HG03457 (cell line): ENCODE data around the gene XPO4.
"Not testable (repeated sequence)": the region's sequence is repeated elsewhere in the genome, so short reads cannot be mapped to it uniquely, and the experiment has no call there.

ENCODE experiments used
- ATAC-seq: cut with Tn5 transposase; IDR thresholded peaks from one replicate; pipeline ENCODE4 v1.9.1; 2021; ENCODE audit warnings: moderate number of reproducible peaks; ENCODE audit not compliant: unreplicated experiment

The XPO4 gene

DNA sequence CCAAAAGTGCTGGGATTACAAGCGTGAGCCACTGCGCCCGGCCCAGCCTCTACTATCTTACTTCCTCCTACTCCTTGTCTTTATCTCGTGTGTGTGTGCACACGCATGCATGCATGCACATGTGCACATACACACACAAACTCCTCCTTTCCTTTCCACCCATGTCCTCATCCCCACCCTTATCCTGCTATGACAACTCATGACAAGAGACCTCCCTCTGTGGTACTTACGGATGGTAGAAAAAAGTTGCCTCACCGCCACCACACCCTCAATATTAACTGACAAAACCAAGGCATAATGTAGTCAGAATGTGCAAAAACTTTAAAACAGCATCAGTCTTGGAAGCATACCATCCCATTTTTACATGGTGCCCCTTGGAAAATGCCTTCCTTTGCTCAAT lies 112.9 kb downstream of the XPO4 start:
- ATAC-seq = no peak

DNA sequence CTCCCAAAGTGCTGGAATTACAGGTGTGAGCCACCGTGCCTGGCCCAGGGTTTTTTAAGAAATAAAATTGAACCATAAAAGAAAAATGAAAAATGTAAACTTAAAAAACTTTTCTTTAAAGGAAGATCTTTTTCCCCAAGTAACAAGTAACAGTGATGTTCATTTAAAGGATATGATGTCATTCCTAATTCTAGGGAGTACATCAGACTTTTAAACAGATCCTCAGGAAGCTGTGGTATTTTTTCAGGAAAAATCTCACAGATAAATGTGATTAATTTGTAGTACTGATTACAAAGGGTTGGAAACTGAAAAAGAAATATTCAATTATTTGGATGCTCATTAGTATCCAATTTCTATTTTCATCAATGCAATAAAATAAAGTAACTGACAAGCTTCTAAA lies 114.2 kb downstream of the XPO4 start:
- ATAC-seq = no peak

DNA sequence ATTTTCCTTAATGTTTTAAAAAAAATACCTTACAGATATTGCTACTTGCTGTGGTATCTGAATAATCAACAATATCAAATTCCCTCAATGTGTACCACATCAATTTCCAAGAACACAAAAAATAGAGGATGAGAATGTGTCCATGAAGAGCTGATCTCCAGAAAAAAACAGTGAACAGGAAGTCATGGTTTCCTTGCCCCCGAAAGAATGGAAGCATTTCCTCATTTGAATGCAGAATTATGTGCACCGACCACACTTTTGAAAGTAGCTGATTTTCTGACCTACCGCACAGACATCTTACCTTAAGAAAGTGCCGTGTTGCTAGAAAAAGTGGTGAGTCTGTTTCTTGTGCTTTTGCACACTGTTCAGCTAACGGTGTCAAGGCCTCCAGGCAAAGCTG lies 115.4 kb downstream of the XPO4 start:
- no peak for ATAC-seq

DNA sequence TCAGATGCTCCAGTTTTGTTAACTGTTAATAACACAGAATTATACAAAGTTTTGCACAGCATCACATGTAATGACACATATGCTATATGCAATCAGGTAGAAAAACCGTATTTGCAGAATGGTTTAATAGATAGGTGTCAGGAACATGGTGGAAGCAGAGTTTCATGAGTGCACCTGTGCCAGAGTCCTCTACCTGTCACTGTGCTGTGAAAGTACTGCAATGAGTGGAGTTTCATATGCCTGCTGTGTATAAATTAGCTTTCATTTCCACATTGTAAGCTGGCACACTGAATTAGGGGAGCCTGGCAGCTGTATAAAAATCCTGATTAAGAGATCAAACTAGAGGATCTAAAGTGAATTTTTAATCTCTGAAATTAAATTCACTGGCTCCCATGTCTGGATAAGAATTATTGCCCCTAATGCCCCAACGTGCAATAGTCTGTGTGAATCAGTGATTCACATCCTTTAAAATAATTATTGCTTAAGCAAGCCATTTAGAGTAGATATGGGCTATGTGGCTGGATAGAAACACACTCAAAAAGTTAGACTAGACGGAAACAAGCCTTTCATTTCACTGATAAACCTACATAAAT lies 120.3 kb downstream of the XPO4 start:
- peak; percentile 59 for ATAC-seq

DNA sequence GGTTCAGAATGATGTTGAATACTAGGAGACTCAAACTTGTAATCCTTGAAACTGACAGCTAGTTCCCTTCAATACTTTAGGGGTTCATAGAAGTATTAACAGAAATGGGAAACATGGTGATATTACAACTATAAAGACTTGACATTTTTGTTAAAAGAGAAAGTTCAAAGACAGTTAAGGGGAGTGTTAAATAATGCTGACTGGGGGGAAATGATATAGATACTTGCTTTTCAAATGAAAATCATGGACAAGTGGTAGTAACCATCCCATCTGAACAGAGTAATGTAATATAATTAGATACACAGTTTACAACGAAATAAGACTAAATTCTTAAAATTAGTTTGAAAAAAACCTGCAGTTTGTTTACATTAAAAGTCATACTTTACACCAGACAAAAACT lies 122.2 kb downstream of the XPO4 start:
- ATAC-seq = no peak

DNA sequence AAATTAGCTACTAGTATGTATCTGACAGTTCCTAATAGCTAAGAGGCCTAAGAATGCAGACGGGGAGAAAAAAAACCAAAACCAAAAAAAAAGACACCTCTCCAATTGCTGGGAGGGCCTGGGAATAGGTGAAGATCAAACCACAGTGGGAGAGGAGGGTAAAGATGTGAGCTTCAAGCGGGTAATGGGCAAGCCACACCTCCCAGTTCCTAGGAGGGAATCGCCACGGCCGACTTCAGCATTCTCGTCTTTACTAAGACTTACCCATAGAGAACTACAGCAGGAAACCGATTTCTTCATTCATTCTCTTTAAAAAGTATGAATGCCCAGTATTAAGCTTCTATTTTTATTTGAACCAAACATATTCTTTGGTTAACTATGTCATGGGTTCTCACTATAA lies 123.1 kb downstream of the XPO4 start:
- ATAC-seq = no peak

DNA sequence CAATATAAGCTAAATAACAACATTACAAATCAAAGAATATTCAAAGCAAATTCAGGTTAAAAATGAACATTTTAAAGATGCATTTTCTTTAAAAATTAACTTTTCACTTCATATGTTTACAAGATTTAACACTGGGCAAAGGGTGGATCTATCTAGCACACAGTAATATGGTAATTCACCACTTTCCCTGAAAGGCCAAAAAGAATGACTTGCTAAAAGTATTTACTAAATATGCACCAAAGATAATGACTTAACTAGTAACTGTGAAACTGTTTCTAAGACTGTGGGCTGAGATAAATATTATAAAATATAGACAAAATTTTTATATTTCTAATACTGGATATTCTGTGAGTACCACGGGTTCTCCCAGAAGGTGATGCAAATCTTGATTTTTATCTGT lies 124.2 kb downstream of the XPO4 start:
- no peak for ATAC-seq

DNA sequence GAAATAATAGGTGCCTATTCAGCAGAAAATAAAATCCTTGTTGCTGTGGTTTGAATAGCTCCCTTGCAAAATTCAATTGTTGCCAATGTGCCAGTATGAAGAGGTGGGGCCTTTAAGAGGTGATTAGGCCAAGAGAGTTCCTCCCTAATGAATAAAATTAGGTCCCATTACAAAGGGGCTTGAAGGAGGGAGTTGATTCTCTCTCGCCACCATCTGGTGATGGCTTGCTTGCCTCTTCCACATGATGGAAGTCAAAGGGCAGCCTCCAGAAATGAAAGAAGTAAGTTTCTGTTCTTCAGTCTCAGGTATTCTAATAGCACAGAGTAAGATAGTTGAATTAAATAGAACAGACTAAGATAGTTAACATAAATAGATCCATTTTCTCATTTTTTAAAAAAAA lies 125.8 kb downstream of the XPO4 start:
- no peak for ATAC-seq

DNA sequence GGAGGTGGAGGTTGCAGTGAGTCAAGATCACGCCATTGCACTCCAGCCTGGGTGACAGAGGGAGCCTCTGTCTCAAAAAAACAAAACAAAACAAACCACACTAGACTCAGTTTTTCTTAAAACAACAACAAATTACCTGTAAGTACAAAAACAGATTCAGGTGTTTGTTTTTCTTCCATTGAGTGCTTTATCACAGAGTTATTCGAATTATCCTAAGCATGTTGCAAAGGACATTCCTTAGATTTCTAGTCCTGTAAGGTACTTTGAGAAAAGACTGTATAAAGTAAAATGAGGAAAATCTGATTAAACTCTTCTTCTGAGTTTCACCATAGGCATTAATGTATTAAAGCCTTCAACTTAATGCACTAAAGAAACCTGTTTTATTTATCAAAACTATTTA lies 126.6 kb downstream of the XPO4 start:
- no peak for ATAC-seq

DNA sequence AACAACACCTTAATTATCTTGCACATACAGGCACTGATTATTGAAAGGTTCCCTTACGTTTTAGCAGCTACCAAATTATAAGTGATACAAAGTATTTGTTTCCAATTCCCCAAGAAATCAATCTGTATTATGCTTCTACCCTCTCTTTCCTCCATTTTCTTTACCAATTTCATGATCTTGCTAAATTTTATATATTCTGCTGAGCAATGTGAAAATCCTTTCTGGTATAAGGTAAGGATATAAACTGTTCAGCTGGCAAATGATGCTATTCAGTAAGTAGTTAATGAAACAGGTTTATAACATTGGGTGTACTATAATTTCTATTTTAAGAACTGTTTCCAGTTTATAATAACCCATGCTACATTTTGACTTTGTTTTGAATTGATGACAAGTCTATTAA lies 127.8 kb downstream of the XPO4 start:
- ATAC-seq = no peak

DNA sequence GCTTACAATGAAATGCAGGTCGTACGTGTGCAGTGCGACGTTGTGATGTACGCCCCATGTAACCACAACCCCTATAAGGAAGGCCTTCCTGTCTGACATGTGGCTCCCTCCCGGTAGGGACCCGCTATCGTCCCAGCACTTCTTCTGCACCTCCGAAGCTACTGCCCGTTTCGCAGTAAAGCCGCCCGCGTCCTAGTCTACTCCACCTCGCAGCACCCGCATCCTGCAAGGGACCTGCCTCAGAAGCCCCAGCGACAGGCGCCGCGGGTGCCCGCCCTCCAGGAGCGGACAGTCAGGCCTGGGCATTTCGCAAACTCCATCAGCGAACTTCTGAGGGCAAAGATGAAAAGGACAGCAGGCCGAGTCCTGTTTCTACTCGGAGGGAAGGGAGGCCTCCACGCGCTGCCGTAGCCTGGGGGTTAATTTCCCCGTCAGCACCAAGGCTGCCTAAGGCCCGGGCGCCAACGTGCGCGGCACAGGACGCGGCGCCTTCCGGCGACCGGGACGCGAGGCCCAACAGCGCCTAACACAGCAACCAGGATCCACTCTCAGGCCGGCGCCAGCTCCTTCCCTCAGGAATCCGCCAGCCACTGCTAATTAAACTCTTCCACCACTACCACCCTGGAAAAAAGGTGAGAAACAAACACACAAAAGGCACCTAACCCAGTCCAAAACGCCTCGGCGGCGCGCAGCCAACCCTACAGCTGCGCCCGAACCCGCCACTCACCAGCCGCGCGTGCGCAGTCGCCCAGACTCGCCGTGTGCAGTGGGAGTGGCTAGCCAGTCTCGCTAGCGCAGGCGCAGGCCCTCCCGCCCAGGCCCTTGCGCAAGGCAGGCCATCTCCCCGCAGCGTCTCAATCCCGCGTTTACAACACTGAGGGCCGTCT lies 129.1 kb downstream of the XPO4 start, which contains the start of gene EEF1AKMT1:
EEF1AKMT1 (minus strand) TSS at position 768 of the 887 bp plus-strand sequence. CDS start 16,363 bp downstream, outside the sequence.
- ATAC-seq = peak; percentile 81

DNA sequence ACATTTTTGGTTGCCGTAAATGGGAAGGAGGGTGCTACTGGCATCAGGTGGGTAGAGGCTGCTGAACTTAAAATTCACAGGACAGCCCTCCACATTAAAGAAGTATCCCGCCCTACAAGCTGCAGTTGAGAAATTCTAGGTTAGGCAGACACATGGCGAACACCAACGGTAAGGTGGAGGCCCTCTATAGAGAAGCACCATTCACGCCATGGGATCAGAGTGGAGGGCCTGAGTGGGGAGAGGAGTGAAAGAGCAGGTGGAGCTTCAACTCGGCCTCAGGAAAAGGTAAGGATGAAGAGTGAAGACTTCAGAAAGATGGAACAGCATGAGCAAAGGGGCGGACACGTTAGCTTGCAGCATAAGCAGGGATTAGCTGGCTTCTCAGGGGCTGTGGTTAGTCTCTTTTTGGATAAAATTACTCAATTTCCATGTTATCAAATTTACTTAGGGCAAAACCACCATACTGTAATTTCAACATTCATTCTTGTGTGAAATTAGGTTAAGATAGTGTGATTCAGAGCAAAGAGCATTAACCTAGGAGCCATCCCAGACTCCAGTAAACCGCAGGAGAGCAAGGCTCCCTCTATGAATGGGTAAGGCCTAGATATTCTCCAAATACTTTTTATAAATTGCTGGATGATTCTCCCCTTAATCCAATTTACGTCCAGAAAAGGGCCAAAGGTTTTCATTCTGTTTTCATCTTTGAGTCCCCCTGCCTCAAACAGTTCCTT lies 130.0 kb downstream of the XPO4 start:
- no peak for ATAC-seq

DNA sequence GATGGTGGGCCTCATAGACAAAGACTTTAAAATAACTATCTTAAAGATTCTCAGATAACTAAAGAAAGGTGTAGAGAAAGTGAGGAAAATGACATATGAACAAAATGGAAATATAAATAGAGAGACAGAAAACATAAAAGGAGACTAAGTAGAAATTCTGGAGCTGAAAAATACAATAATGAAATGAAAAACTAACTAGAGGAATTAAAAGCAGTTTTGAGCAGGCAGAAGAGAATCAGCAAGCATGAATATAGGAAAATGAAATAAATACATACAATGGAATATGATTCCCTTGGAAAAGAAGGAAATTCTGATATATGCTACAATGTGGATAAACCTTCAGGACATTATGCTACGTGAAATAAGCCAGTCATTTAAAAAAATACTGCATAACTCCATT lies 132.7 kb downstream of the XPO4 start:
- ATAC-seq = no peak

DNA sequence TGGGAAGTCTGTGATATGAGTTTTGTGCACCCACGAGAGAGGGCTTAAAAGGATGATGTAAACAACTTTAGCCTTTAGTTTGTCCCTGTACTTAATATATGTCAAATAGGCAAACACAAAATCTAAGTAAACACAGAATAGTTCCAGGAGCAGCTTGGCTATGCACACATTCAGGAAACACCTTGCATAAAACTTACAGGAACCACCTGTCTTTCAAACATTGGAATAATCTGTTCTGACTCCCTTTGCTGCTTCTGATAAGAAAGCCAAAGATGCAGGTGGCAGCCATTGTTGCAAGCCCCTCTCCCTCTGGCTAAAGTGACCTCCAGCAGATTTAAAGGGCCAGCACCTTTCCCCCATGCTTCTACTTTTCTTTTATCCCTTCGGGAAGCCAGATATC lies 133.5 kb downstream of the XPO4 start:
- ATAC-seq = no peak

DNA sequence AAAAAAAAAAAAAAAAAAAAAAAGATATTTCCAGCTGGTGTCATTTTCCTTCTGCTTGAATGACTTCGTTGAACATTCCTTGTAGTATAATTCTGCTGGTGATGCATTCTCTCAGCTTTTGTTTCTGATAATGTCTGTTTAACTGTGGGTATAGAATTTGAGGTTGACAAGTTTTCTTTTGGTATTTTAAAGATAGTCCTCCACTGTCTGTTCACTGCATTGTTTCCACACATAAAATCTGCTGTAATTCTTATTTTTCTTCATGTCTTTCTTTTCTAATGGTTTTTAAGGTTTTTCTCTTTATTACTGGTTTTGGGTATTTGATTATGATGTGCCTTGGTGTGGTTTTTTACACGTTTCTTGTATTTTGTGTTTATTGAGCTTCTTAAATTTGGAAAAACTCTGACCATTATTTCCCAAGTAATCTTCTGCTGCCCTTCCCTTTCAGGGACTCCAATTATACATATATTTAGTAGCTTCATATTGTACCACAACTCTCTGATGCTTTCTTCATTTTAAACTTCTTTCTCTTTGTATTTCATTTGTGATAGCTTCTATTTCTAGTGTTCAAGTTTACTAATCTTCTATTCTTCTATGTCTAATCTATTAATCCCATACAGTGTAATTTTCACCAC lies 135.1 kb downstream of the XPO4 start:
- no peak for ATAC-seq

DNA sequence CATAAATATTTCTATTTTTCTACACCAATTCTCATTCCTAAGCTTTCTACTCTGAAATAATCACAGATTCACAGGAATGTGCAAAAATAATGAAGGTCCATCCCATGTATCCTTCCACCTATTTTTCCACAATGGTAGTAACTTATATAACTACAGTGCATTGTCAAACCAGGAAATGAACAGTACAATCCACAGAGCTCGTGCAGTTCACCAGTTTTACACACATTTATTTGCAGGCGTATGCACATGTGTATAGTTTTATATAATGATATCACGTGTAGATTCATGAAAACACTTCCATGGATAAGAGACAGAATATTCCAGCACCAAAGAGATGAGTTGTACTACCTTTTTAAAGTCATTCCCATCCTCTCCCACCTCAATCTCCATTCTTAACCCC lies 141.7 kb downstream of the XPO4 start:
- no peak for ATAC-seq

DNA sequence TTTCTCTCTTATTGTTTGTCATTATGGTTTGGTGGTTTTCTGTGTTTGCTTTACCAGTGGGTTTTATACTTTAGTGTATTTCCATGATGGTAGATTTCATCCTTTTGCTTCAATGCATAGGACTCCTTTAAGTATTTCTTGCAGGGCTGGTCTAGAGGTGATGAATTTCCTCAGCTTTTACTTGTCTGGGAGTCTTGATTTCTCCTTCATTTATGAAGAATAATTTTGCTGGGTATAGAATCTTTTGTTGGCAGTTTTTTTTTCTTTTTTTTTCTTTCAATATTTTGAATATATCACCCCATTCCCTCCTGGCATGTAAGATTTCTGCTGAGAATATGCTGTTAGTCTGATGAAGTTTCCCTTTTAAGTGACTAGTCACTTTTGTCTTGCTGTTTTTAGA lies 148.5 kb downstream of the XPO4 start:
- no peak for ATAC-seq

DNA sequence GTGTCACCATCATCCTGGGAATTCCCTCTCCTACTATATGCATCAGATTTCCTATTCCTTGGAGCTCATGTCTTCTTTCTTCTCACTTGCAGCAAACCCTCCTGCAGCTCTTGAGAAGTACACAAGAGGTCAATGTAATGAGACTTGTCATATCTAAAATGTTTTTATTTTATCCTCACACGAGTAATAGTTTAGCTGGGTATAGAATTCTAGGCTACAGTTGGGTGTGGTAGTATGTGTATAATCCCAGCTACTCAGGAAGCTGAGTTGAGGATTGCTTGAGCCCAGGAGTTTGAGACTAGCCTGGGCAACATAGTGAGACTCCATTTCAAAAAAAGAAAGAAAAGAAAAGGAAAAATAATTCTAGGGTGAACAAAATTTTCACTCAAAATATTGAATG lies 153.2 kb downstream of the XPO4 start:
- no peak for ATAC-seq

DNA sequence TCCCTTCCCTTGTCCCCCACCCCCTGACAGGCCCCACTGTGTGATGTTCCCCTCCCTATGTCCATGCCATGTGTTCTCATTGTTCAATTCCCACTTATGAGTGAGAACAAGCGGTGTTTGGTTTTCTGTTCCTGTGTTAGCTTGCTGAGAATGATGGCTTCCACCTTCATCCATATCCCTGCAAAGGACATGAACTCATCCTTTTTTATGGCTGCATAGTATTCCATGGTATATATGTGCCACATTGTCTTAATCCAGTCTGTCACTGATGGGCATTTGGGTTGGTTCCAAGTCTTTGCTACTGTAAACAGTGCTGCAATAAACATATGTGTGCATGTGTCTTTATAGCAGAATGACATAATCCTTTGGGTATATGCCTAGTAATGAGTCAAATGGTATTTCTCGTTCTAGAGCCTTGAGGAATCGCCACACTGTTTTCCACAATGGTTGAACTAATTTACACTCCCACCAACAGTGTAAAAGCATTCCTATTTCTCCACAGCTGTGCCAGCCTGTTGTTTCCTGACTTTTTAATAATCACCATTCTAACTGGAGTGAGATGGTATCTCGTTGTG lies 158.6 kb downstream of the XPO4 start:
- ATAC-seq = not testable (repeated sequence)

DNA sequence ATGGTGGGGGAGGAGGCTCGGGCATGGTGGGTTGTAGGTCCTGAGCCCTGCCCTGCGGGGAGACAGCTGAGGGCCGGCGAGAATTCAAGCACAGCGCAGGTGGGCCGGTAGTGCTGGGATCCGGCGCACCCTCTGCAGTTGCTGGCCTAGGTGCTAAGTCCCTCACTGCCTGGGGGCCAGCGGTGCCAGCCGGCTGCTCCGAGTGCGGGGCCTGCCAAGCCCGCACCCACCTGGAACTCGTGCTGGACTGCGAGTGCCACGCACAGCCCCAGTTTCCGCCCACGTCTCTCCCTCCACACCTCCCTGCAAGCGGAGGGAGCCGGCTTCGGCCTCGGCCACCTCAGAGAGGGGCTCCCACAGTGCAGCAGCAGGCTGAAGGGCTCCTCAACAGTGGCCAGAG lies 162.5 kb downstream of the XPO4 start:
- no peak for ATAC-seq

DNA sequence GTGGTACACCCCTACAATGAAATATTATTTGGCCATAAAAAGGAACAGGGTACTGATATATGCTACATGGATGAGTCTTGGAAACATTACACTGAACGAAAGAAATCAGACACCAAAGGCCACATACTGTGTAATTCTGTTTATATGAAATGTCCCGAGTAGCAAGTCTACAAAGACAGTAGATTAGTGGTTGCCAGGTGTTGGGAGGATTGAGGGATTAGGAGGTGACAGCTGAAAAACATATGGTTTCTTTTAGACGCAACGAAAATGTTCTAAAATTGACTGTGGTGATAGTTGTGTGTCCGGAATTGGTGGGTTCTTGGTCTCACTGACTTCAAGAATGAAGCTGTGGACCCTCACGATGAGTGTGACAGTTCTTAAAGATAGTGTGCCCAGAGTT lies 163.9 kb downstream of the XPO4 start:
- no peak for ATAC-seq
